Liver (tissue), 9 donors: ENCODE data around the gene CLIP2. TPM values are rescaled to one million over a fixed set of nuclear protein-coding genes. Genes with fewer than 3 reads are reported as not detected.
"Not testable (repeated sequence)": the region's sequence is repeated elsewhere in the genome, so short reads cannot be mapped to it uniquely, and the experiment has no call there.

Experiments used
- DNase-seq: peaks from one replicate; pipeline ENCODE4 v3.0.0-alpha.2; 2017; ENCODE audit warnings: low spot score
- H3K27ac ChIP-seq, 2 donors: one replicate each; pipeline ENCODE4 v1.7.0; 2013; ENCODE audit warnings: inconsistent platforms in 2 of 2, low read length in 2 of 2, control low read depth in 1 of 2, low read depth in 1 of 2, mild to moderate bottlenecking in 1 of 2
- H3K27me3 ChIP-seq, 4 donors: one replicate each; pipeline versions ENCODE4 v1.6.1 to v1.7.0; 2013; ENCODE audit warnings: low read length in 3 of 4, inconsistent platforms in 1 of 4, mild to moderate bottlenecking in 1 of 4, moderate library complexity in 1 of 4; ENCODE audit not compliant: control insufficient read depth in 4 of 4, insufficient read depth in 4 of 4
- H3K36me3 ChIP-seq, 4 donors: one replicate each; pipeline versions ENCODE4 v1.6.1 to v1.7.0; 2013; ENCODE audit warnings: low read length in 3 of 4, mild to moderate bottlenecking in 3 of 4, low read depth in 1 of 4, moderate library complexity in 1 of 4; ENCODE audit not compliant: control insufficient read depth in 4 of 4, insufficient read depth in 3 of 4
- H3K4me1 ChIP-seq, 4 donors: one replicate each; pipeline versions ENCODE4 v1.6.1 to v1.7.0; 2013; ENCODE audit warnings: low read length in 3 of 4, mild to moderate bottlenecking in 3 of 4, moderate library complexity in 1 of 4; ENCODE audit not compliant: control insufficient read depth in 4 of 4, insufficient read depth in 4 of 4
- H3K4me3 ChIP-seq, 3 donors: one replicate each; pipeline versions ENCODE4 v1.6.1 to v1.7.0; 2013; ENCODE audit warnings: low read length in 3 of 3, control low read depth in 1 of 3, low read depth in 1 of 3, mild to moderate bottlenecking in 1 of 3
- H3K9ac ChIP-seq, 2 donors: one replicate each; pipeline ENCODE4 v1.7.0; 2013; ENCODE audit warnings: low read length in 2 of 2, mild to moderate bottlenecking in 2 of 2, moderate library complexity in 2 of 2, control low read depth in 1 of 2, low read depth in 1 of 2
- H3K9me3 ChIP-seq, 4 donors: one replicate each; pipeline versions ENCODE4 v1.6.1 to v1.7.0; 2013; ENCODE audit warnings: low read length in 3 of 4; ENCODE audit not compliant: control insufficient read depth in 4 of 4
- ATF3 ChIP-seq: IDR thresholded peaks from 2 replicates; pipeline ENCODE4 v1.6.1; 2016; ENCODE audit warnings: antibody characterized with exemption
- CTCF ChIP-seq: fragments of 150-350 bp; IDR thresholded peaks from 2 replicates; pipeline ENCODE4 v1.5.1; 2017; ENCODE audit warnings: improper control_type of control experiment, low read depth, low read length; ENCODE audit not compliant: missing input control
- FOXA1 ChIP-seq: IDR thresholded peaks from 2 replicates; pipeline ENCODE4 v1.6.1; 2016; ENCODE audit warnings: antibody characterized with exemption
- FOXA2 ChIP-seq: IDR thresholded peaks from 2 replicates; pipeline ENCODE4 v1.6.1; 2016; ENCODE audit warnings: antibody characterized with exemption
- HNF4A ChIP-seq, 2 donors: conservative IDR thresholded peaks; 2 replicates each; pipeline ENCODE4 v1.6.1; 2016; ENCODE audit warnings: antibody characterized with exemption in 2 of 2, mild to moderate bottlenecking in 2 of 2
- HNF4G ChIP-seq: IDR thresholded peaks from 2 replicates; pipeline ENCODE4 v1.6.1; 2016; ENCODE audit warnings: antibody characterized with exemption
- JUND ChIP-seq, 2 donors: IDR thresholded peaks; 2 replicates each; pipeline ENCODE4 v1.6.1; 2016; ENCODE audit warnings: antibody characterized with exemption in 2 of 2
- NR2F2 ChIP-seq: IDR thresholded peaks from 2 replicates; pipeline ENCODE4 v1.6.1; 2016; ENCODE audit warnings: antibody characterized with exemption
- REST ChIP-seq: IDR thresholded peaks from 2 replicates; pipeline ENCODE4 v1.6.1; 2016; ENCODE audit warnings: antibody characterized with exemption, mild to moderate bottlenecking
- TAF1 ChIP-seq: conservative IDR thresholded peaks from 2 replicates; pipeline ENCODE4 v1.6.1; 2016; ENCODE audit warnings: antibody characterized with exemption, mild to moderate bottlenecking
- YY1 ChIP-seq: IDR thresholded peaks from 2 replicates; pipeline ENCODE4 v1.6.1; 2016; ENCODE audit warnings: antibody characterized with exemption, mild to moderate bottlenecking
- ZBTB33 ChIP-seq: IDR thresholded peaks from 2 replicates; pipeline ENCODE4 v1.6.1; 2016; ENCODE audit warnings: antibody characterized with exemption
- WGBS: extraction: QIAGEN DNeasy Blood & Tissue Kit; methylation state at CpG from one replicate; pipeline ENCODE4 v1.1.7; 2013; 5-methylcytosine and 5-hydroxymethylcytosine counted together
- polyA plus RNA-seq, 2 donors: library from polyadenylated mRNA; stranded (reverse) in 1 of 2; unstranded in 1 of 2; fragments of 200-250 nt in 1 of 2; fragments of >200 nt in 1 of 2; fragmentation: Nextera tagmentation in 1 of 2; extraction: Ambion mirVana in 1 of 2; gene quantifications; one replicate each; pipeline versions ENCODE4 v1.2.1 to v1.2.3, GENCODE V29; 2013 to 2015
- total RNA-seq, 2 donors: library from RNA; depleted of rRNA; stranded (reverse); fragments of >200 nt; gene quantifications; one replicate each; pipeline ENCODE4 v1.2.3, GENCODE V29; 2014
- donor health status: healthy.
- donor health status: healthy.
- donor health status: healthy.
- donor health status: healthy.
- donor health status: healthy.

CLIP2 gene
- total and polyA plus RNA-seq, 4 donors, result 1.4 to 6.3 (median 2.5) TPM

- WGBS, result 73% methylated on average over 17 of the region's 17 CpGs
Observed at GRCh38 chr7:74429153-74429747, 140.0 kb downstream of the CLIP2 start.

GRCh38 chr7:74430409-74430808 lies 141.2 kb downstream of the CLIP2 start:
- H3K27ac ChIP-seq, H3K9ac ChIP-seq, H3K36me3 ChIP-seq: not testable (repeated sequence)

More at GRCh38 chr7:74429153-74429747, 140.0 kb downstream of the CLIP2 start:
- Histone ChIP-seq H3K4me1 (no peaks in the 10 kb centered on the region), H3K9me3 (no peaks in the 10 kb centered on the region), H3K27me3 (no peaks in the 10 kb centered on the region), H3K4me3 (no peak overlapping the region), H3K9ac (no peak overlapping the region), H3K36me3 (no peaks in the 10 kb centered on the region), H3K27ac (no peak overlapping the region)
- TF ChIP-seq FOXA1 (no peak), ATF3 (no peak), FOXA2 (no peak), REST (no peak), JUND (IDR thresholded peaks at IDR 0.05) (no peak), YY1 (no peak), CTCF (no peak), TAF1 (no peak), HNF4A (conservative IDR thresholded peaks at IDR 0.05) (no peak), NR2F2 (no peak), ZBTB33 (no peak), HNF4G (no peak)
- no peak for DNase-seq

More at GRCh38 chr7:74430409-74430808, 141.2 kb downstream of the CLIP2 start:
- H3K27me3 ChIP-seq, H3K9me3 ChIP-seq, H3K4me3 ChIP-seq, H3K4me1 ChIP-seq, DNase-seq: not testable (repeated sequence)
- 85% methylated on average over 9 of the region's 9 CpGs for WGBS
